Measurements from ENCODE around the gene PHPT1.
"Not testable (repeated sequence)": the region's sequence is repeated elsewhere in the genome, so short reads cannot be mapped to it uniquely, and the experiment has no call there.

Gene PHPT1

DNA sequence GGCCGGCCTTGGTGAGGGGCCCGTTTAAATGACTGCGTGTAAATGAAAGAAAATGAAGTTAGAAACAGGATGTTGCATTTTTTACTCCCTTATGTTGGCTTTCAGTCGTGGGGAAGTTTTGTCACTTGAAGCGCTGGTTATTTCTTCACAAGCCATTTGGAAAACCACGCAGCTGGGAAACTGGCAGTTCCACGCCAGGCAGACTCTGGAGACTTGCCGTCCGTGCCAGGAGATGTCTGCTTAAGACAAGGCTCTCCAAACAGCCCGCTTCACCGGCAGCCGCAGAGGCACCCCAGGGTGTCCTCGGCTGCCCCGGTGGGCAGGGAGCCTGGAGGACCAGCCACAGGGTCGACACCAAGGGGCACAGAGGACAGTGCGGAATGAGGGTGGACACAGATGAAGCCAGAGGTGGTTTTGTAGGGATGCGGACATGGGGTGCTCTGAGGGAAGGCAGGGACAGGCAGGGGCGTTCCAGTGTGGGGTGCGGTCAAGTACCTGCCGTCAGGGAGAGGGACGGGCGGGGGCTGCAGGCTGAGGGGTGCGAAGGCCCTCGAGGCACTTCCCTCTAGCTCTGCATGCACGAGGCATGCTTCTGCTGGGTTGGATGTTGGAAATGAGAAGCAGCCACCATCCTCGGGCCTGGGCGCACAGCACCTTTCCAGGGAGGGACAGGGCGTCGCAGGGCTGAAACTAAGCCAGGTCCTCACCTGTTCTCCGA is 18.0 kb upstream of the PHPT1 start:
- no peaks in the 10 kb centered on the region for H3K4me1 ChIP-seq (ENCODE audit: insufficient read depth, low read length, severe bottlenecking)
- H3K27ac ChIP-seq (ENCODE audit: low read depth, low read length, poor library complexity, severe bottlenecking): no peak overlapping the region
- H3K9me2 ChIP-seq (ENCODE audit: low read depth, low read length): no peaks in the 10 kb centered on the region
- H4K20me1 ChIP-seq (ENCODE audit: insufficient read depth, low read length): no peaks in the 10 kb centered on the region
- H3K27me3 ChIP-seq (ENCODE audit: insufficient read depth, low read length): no peaks in the 10 kb centered on the region
- no peak overlapping the region for H3K4me3 ChIP-seq (ENCODE audit: low read depth, low read length, poor library complexity, severe bottlenecking)
- no peak overlapping the region for H3K4me2 ChIP-seq (ENCODE audit: low read length)
- no peak for TF ChIP-seq EZH2 (IDR thresholded peaks at IDR 0.05; ENCODE audit: borderline replicate concordance, low read length)
- TF ChIP-seq, protein P1, sequence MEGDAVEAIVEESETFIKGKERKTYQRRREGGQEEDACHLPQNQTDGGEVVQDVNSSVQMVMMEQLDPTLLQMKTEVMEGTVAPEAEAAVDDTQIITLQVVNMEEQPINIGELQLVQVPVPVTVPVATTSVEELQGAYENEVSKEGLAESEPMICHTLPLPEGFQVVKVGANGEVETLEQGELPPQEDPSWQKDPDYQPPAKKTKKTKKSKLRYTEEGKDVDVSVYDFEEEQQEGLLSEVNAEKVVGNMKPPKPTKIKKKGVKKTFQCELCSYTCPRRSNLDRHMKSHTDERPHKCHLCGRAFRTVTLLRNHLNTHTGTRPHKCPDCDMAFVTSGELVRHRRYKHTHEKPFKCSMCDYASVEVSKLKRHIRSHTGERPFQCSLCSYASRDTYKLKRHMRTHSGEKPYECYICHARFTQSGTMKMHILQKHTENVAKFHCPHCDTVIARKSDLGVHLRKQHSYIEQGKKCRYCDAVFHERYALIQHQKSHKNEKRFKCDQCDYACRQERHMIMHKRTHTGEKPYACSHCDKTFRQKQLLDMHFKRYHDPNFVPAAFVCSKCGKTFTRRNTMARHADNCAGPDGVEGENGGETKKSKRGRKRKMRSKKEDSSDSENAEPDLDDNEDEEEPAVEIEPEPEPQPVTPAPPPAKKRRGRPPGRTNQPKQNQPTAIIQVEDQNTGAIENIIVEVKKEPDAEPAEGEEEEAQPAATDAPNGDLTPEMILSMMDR (IDR thresholded peaks at IDR 0.05; ENCODE audit: low read length): no peak
- no peak overlapping the region for H2AFZ ChIP-seq (ENCODE audit: low read length)
- no peaks in the 10 kb centered on the region for H3K9me3 ChIP-seq (ENCODE audit: low read length)
- no peaks in the 10 kb centered on the region for H3K79me2 ChIP-seq (ENCODE audit: insufficient read depth, low read length)
- H3K9ac ChIP-seq (ENCODE audit: low read length): no peak overlapping the region
- peaks cover 71% of the 10 kb centered on the region for H3K36me3 ChIP-seq (ENCODE audit: insufficient read depth, low read length)
- no peaks in the 10 kb centered on the region for H3F3A ChIP-seq (ENCODE audit: insufficient read depth, low read length)

DNA sequence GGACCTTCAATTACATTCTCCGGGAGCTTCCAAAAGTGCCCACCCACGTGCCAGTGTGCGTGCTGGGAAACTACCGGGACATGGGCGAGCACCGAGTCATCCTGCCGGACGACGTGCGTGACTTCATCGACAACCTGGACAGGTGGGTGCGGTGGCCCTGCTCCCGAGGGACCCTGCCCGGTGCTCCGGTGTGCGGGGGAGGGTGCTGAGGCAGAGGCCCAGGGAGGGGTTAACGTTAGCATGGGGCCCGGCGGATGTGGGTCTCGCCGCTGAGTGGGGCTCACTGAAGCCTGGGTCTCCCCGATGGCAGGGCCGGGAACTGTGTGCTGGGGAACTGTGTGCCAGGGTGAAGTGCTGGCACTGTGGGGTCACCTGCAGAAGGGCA is 17.5 kb upstream of the PHPT1 start:
- no peaks in the 10 kb centered on the region for H3K79me2 ChIP-seq (ENCODE audit: insufficient read depth, low read length)
- H3K27me3 ChIP-seq (ENCODE audit: insufficient read depth, low read length): no peaks in the 10 kb centered on the region
- no peaks in the 10 kb centered on the region for H4K20me1 ChIP-seq (ENCODE audit: insufficient read depth, low read length)
- H3K4me1 ChIP-seq (ENCODE audit: insufficient read depth, low read length, severe bottlenecking): no peaks in the 10 kb centered on the region
- no peaks in the 10 kb centered on the region for H3K9me2 ChIP-seq (ENCODE audit: low read depth, low read length)
- H2AFZ ChIP-seq (ENCODE audit: low read length): no peak overlapping the region
- H3K9me3 ChIP-seq (ENCODE audit: low read length): no peaks in the 10 kb centered on the region
- H3K4me3 ChIP-seq (ENCODE audit: low read depth, low read length, poor library complexity, severe bottlenecking): no peak overlapping the region
- H3K9ac ChIP-seq (ENCODE audit: low read length): no peak overlapping the region
- no peak for TF ChIP-seq EZH2 (IDR thresholded peaks at IDR 0.05; ENCODE audit: borderline replicate concordance, low read length)
- TF ChIP-seq, protein P1 (IDR thresholded peaks at IDR 0.05; ENCODE audit: low read length): no peak
- peaks cover 65% of the 10 kb centered on the region for H3K36me3 ChIP-seq (ENCODE audit: insufficient read depth, low read length)
- no peak overlapping the region for H3K4me2 ChIP-seq (ENCODE audit: low read length)
- H3F3A ChIP-seq (ENCODE audit: insufficient read depth, low read length): no peaks in the 10 kb centered on the region
- no peak overlapping the region for H3K27ac ChIP-seq (ENCODE audit: low read depth, low read length, poor library complexity, severe bottlenecking)

DNA sequence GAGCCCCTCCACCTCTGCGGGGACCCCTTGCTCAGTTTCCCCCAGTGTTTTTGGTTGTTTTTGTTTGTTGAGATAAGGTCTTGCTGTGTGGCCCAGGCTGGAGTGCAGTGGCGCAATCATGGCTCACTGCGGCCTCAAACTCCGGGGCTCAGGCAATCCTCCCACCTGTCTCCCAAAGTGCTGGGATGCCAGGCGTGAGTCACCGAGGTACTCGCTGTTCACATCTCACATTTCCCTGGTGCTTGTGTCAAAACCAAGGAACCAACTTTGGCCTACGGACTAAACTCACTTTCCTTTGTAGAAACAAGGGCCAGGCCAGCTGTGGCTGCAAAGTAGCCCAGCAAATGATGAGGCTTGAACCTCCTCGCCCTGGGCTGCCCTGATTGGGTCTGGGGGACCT is 16.6 kb upstream of the PHPT1 start:
- no peaks in the 10 kb centered on the region for H3F3A ChIP-seq (ENCODE audit: insufficient read depth, low read length)
- H3K27ac ChIP-seq (ENCODE audit: low read depth, low read length, poor library complexity, severe bottlenecking): no peak overlapping the region
- no peaks in the 10 kb centered on the region for H4K20me1 ChIP-seq (ENCODE audit: insufficient read depth, low read length)
- no peaks in the 10 kb centered on the region for H3K27me3 ChIP-seq (ENCODE audit: insufficient read depth, low read length)
- no peaks in the 10 kb centered on the region for H3K9me2 ChIP-seq (ENCODE audit: low read depth, low read length)
- H3K36me3 ChIP-seq (ENCODE audit: insufficient read depth, low read length): peaks cover 59% of the 10 kb centered on the region
- no peaks in the 10 kb centered on the region for H3K9me3 ChIP-seq (ENCODE audit: low read length)
- H2AFZ ChIP-seq (ENCODE audit: low read length): no peak overlapping the region
- H3K4me3 ChIP-seq (ENCODE audit: low read depth, low read length, poor library complexity, severe bottlenecking): no peak overlapping the region
- H3K4me2 ChIP-seq (ENCODE audit: low read length): no peak overlapping the region
- TF ChIP-seq, protein P1 (IDR thresholded peaks at IDR 0.05; ENCODE audit: low read length): no peak
- TF ChIP-seq EZH2 (IDR thresholded peaks at IDR 0.05; ENCODE audit: borderline replicate concordance, low read length): no peak
- H3K79me2 ChIP-seq (ENCODE audit: insufficient read depth, low read length): no peaks in the 10 kb centered on the region
- H3K9ac ChIP-seq (ENCODE audit: low read length): no peak overlapping the region
- H3K4me1 ChIP-seq (ENCODE audit: insufficient read depth, low read length, severe bottlenecking): no peaks in the 10 kb centered on the region

DNA sequence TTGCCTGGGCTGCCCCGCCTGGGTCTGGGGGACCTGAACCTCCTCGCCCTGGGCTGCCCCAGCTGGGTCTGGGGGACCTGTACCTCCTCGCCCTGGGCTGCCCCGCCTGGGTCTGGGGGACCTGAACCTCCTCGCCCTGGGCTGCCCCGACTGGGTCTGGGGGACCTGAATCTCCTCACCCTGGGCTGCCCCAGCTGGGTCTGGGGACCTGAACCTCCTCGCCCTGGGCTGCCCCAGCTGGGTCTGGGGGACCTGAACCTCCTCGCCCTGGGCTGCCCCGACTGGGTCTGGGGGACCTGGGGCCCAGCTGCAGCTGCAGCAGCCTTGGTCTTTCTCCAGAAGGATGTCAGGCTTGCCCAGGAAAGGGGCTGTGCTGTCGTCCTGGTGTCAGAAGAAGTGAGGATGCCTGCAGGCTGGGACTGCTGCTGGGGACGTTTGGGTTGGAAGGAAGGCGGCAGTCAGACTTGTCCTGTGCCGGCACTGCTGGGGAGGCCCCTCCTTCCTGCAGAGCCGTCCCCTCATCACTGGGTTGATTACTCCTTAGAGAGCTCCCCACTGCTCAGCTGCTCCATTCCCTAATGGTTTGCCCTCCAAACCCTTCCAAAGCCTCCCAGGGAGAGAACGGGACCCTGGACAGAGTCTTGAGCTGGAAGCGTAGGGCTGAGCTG is 15.7 kb upstream of the PHPT1 start:
- not testable (repeated sequence) for H3K4me2 ChIP-seq (ENCODE audit: low read length); H3K9me2 ChIP-seq (ENCODE audit: low read depth, low read length); H3K79me2 ChIP-seq (ENCODE audit: insufficient read depth, low read length); H2AFZ ChIP-seq (ENCODE audit: low read length); H3K27me3 ChIP-seq (ENCODE audit: insufficient read depth, low read length); H3K4me1 ChIP-seq (ENCODE audit: insufficient read depth, low read length, severe bottlenecking); H4K20me1 ChIP-seq (ENCODE audit: insufficient read depth, low read length); H3K27ac ChIP-seq (ENCODE audit: low read depth, low read length, poor library complexity, severe bottlenecking); H3K9ac ChIP-seq (ENCODE audit: low read length); H3F3A ChIP-seq (ENCODE audit: insufficient read depth, low read length); H3K9me3 ChIP-seq (ENCODE audit: low read length); H3K4me3 ChIP-seq (ENCODE audit: low read depth, low read length, poor library complexity, severe bottlenecking)
- peaks cover 59% of the 10 kb centered on the region for H3K36me3 ChIP-seq (ENCODE audit: insufficient read depth, low read length)
